OCI-LY3 (cell line): ENCODE results near the gene IL17REL.

Experiments
- H2AFZ ChIP-seq: fragments of 200-600, 300-600 bp; shearing (Covaris generic); 2 replicates; pipeline ENCODE4 v1.6.0; 2014; ENCODE audit warnings: antibody characterized with exemption, low read depth, low read length
- H3K27ac ChIP-seq: fragments of 200-600, 300-600 bp; sonication (generic); 2 replicates; pipeline ENCODE4 v1.5.1; 2014; ENCODE audit warnings: mild to moderate bottlenecking, low read length, moderate library complexity, mixed read lengths
- H3K27me3 ChIP-seq: fragments of 200-600, 300-600 bp; sonication (generic); 2 replicates; pipeline ENCODE4 v1.6.1; 2014; ENCODE audit warnings: low read depth, low read length, mixed read lengths
- H3K36me3 ChIP-seq: fragments of 200-600, 300-600 bp; sonication (generic); replicated peaks from 2 replicates; pipeline ENCODE3; 2014; ENCODE audit warnings: low read depth, low read length, mixed read lengths
- H3K4me1 ChIP-seq: fragments of 300-600, 200-600 bp; sonication (generic); 2 replicates; pipeline ENCODE4 v1.6.1; 2014; ENCODE audit warnings: low read length, mixed read lengths
- H3K4me2 ChIP-seq: fragments of 200-600, 300-600 bp; sonication (generic); 2 replicates; pipeline ENCODE4 v1.6.1; 2014; ENCODE audit warnings: low read length, mixed read lengths
- H3K4me3 ChIP-seq: fragments of 300-600, 200-600 bp; sonication (generic); 2 replicates; pipeline ENCODE4 v1.5.1; 2014; ENCODE audit warnings: antibody characterized with exemption, mild to moderate bottlenecking, low read length, moderate library complexity
- H3K79me2 ChIP-seq: fragments of 300-600, 200-600 bp; shearing (Covaris generic); 2 replicates; pipeline ENCODE4 v1.6.1; 2014; ENCODE audit warnings: mild to moderate bottlenecking, low read length, mixed read lengths
- H3K9ac ChIP-seq: fragments of 300-600, 200-600 bp; shearing (Covaris generic); 2 replicates; pipeline ENCODE4 v1.6.0; 2014; ENCODE audit warnings: mild to moderate bottlenecking, low read length, moderate library complexity
- H3K9me3 ChIP-seq: fragments of 200-600, 300-600 bp; shearing (Covaris generic); 2 replicates; pipeline ENCODE4 v1.6.1; 2014; ENCODE audit warnings: low read length, mixed read lengths; ENCODE audit not compliant: insufficient read depth
- H4K20me1 ChIP-seq: fragments of 200-600, 300-600 bp; sonication (generic); 2 replicates; pipeline ENCODE4 v1.6.1; 2016; ENCODE audit warnings: low read length, mixed read lengths; ENCODE audit not compliant: insufficient read depth
- CTCF ChIP-seq: fragments of 200-600, 300-600 bp; sonication (generic); IDR thresholded peaks from 2 replicates; pipeline ENCODE4 v1.5.1; 2014; ENCODE audit warnings: antibody characterized with exemption, low read length, low read depth
- EZH2phosphoT487 ChIP-seq: fragments of 200-600 bp; shearing (Covaris generic); IDR thresholded peaks from 2 replicates; pipeline ENCODE4 v1.6.1; 2018; ENCODE audit warnings: antibody characterized with exemption, mixed run types, low read depth

IL17REL gene

GRCh38 chr22:50012211-50013181, at the start of gene IL17REL:
Gene IL17REL (minus strand): TSS chr22:50012765. CDS start chr22:50012646, 119 bp downstream.
- no peaks in the 10 kb centered on the region for H3K27me3 ChIP-seq
- peak within 1 kb of the TSS; percentile 83; the same call in 1 of the 2 replicates for H3K9ac ChIP-seq
- H3K27ac ChIP-seq: no peak within 1 kb of the TSS
- H3K4me2 ChIP-seq: peak within 1 kb of the TSS; percentile 93
- peaks cover 56% of the 10 kb centered on the region for H3K4me1 ChIP-seq
- H4K20me1 ChIP-seq: no peaks in the 10 kb centered on the region
- peak; percentile 5; the same call in 1 of the 2 replicates for TF ChIP-seq CTCF
- TF ChIP-seq EZH2phosphoT487: no peak
- no peaks in the 10 kb centered on the region for H3K79me2 ChIP-seq
- no peaks in the 10 kb centered on the region for H3K9me3 ChIP-seq
- H2AFZ ChIP-seq: no peak within 1 kb of the TSS
- no peaks in the 10 kb centered on the region for H3K36me3 ChIP-seq
- peak within 1 kb of the TSS; percentile 77 for H3K4me3 ChIP-seq

GRCh38 chr22:50061824-50062355, 49.3 kb upstream of the IL17REL start:
- TF ChIP-seq EZH2phosphoT487 (no peak), CTCF (no peak)
- no peak overlapping the region for H2AFZ ChIP-seq
- H3K36me3 ChIP-seq: no peaks in the 10 kb centered on the region
- no peak overlapping the region for H3K9ac ChIP-seq
- no peaks in the 10 kb centered on the region for H3K9me3 ChIP-seq
- H3K4me3 ChIP-seq: no peak overlapping the region
- no peak overlapping the region for H3K27ac ChIP-seq
- H3K4me2 ChIP-seq: no peak overlapping the region
- H3K4me1 ChIP-seq: no peaks in the 10 kb centered on the region
- H4K20me1 ChIP-seq: no peaks in the 10 kb centered on the region
- no peaks in the 10 kb centered on the region for H3K27me3 ChIP-seq
- no peaks in the 10 kb centered on the region for H3K79me2 ChIP-seq

GRCh38 chr22:50061141-50061823, 48.7 kb upstream of the IL17REL start:
- H3K4me1 ChIP-seq: no peaks in the 10 kb centered on the region
- H3K9me3 ChIP-seq: no peaks in the 10 kb centered on the region
- H3K27ac ChIP-seq: no peak overlapping the region
- H4K20me1 ChIP-seq: no peaks in the 10 kb centered on the region
- TF ChIP-seq CTCF (no peak), EZH2phosphoT487 (no peak)
- H3K4me2 ChIP-seq: no peak overlapping the region
- H3K4me3 ChIP-seq: no peak overlapping the region
- no peak overlapping the region for H3K9ac ChIP-seq
- no peak overlapping the region for H2AFZ ChIP-seq
- H3K36me3 ChIP-seq: no peaks in the 10 kb centered on the region
- no peaks in the 10 kb centered on the region for H3K27me3 ChIP-seq
- H3K79me2 ChIP-seq: no peaks in the 10 kb centered on the region
